ENCODE measurements around the gene PPIB. TPM values are rescaled to one million over a fixed set of nuclear protein-coding genes. Genes with fewer than 3 reads are reported as not detected.

PPIB gene
- total RNA-seq, 1 donor from 2014 or later = 1,074 TPM

DNA sequence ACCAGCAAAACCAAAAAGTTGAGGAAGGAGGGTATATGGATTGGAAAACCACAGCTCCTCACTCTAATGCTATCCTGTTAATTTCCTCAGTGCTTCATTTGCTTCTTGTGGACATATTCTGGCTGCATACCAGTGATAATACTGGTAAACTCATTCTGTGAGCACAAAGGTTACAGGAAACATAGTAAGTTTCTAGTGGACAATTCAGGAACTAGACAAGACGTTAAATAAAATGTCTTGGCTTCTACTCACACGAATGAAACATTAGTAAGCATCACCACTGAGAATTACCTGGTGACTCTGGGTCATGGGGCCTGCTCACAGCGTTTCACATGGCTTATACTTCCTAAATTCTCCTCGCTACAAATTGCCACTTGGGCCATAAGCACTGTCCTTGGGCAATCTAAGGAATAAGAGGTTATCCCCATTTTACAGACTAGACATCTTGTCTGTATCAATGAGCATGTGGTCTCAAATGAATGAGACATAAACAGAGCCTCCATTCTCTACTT, 20.1 kb upstream of the PPIB start:
- H3K27me3 ChIP-seq (ENCODE audit: control insufficient read depth, insufficient read depth, low read length) = no peaks in the 10 kb centered on the region
- H3K36me3 ChIP-seq (ENCODE audit: control insufficient read depth, insufficient read depth, low read length) = peaks cover 11% of the 10 kb centered on the region
- DNase-seq (ENCODE audit: low read depth) = no peak
- H3K4me3 ChIP-seq (ENCODE audit: low read depth, low read length) = no peak overlapping the region
- FAIRE-seq = no peak
- TF ChIP-seq, protein P1, sequence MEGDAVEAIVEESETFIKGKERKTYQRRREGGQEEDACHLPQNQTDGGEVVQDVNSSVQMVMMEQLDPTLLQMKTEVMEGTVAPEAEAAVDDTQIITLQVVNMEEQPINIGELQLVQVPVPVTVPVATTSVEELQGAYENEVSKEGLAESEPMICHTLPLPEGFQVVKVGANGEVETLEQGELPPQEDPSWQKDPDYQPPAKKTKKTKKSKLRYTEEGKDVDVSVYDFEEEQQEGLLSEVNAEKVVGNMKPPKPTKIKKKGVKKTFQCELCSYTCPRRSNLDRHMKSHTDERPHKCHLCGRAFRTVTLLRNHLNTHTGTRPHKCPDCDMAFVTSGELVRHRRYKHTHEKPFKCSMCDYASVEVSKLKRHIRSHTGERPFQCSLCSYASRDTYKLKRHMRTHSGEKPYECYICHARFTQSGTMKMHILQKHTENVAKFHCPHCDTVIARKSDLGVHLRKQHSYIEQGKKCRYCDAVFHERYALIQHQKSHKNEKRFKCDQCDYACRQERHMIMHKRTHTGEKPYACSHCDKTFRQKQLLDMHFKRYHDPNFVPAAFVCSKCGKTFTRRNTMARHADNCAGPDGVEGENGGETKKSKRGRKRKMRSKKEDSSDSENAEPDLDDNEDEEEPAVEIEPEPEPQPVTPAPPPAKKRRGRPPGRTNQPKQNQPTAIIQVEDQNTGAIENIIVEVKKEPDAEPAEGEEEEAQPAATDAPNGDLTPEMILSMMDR (IDR thresholded peaks at IDR 0.05; ENCODE audit: insufficient read depth, low read length, severe bottlenecking) = no peak

DNA sequence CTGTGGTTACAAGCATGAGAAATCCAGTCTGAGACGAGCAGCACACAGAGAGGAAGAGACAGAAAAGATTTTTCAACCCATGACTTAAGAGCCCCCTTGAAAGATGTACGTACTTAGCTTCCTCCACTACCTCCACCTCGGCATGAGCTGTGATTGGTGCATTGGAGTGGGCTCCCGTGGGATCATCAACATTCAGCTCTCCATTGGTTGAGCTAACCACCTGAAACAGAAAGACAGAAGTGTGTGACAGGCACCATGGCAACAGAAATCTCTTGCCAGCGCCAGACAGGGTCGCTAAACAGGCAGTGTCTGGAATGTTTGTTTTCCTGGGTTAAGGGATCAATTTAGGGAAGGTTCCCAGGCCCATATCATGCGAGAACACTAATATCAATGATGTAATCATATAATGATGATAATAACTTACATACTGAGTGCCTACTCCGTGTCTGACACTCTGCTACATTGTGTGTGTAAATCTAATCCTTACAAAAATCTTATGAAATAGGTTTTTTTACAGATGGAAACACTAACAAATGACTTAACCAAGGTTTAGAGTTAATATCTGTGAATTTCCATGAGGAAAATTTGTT, 17.5 kb upstream of the PPIB start:
- FAIRE-seq (no peak), DNase-seq (ENCODE audit: low read depth) (no peak)
- no peaks in the 10 kb centered on the region for H3K27me3 ChIP-seq (ENCODE audit: control insufficient read depth, insufficient read depth, low read length)
- H3K36me3 ChIP-seq (ENCODE audit: control insufficient read depth, insufficient read depth, low read length) = peaks cover 13% of the 10 kb centered on the region
- no peak overlapping the region for H3K4me3 ChIP-seq (ENCODE audit: low read depth, low read length)
- TF ChIP-seq, protein P1 (IDR thresholded peaks at IDR 0.05; ENCODE audit: insufficient read depth, low read length, severe bottlenecking) = no peak

DNA sequence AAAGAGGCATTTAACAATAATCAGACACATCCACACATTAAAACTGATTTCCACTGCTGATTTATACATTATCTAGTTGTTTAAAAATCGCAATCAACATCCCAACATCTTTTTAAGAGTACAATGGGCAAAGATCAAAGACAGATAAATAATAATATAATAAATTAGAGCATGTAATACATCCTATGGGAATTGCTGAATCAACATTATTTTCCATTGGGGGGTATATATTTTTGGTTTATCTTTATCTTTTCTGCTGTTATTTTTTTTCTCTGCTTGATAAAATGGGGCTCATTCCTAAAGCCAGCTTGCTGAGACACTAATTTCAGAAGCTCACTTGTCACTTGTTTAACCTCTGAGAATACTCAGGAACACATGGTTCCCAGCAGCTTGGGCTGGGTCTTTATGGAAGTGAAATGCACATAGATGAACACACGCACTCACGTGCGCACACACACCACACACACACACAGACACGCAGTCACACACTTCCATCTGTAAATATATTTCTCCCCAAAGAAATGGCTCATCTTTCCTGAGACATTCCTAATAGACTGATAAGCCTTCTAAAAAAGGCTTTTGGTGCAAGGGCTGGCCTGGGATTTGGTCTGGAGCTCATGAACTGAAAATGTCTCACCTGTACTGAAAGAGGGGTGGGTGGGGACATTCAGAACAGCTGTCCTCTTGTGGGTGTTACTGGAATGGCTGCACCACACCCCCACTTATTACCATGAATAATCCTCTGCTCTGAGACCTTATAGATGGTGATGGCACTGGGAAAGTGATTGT, 3.5 kb upstream of the PPIB start:
- no peaks in the 10 kb centered on the region for H3K27me3 ChIP-seq (ENCODE audit: control insufficient read depth, insufficient read depth, low read length)
- TF ChIP-seq, protein P1 (IDR thresholded peaks at IDR 0.05; ENCODE audit: insufficient read depth, low read length, severe bottlenecking) = no peak
- H3K4me3 ChIP-seq (ENCODE audit: low read depth, low read length) = no peak overlapping the region
- DNase-seq (ENCODE audit: low read depth) (no peak), FAIRE-seq (no peak)
- peaks cover 4% of the 10 kb centered on the region for H3K36me3 ChIP-seq (ENCODE audit: control insufficient read depth, insufficient read depth, low read length)

DNA sequence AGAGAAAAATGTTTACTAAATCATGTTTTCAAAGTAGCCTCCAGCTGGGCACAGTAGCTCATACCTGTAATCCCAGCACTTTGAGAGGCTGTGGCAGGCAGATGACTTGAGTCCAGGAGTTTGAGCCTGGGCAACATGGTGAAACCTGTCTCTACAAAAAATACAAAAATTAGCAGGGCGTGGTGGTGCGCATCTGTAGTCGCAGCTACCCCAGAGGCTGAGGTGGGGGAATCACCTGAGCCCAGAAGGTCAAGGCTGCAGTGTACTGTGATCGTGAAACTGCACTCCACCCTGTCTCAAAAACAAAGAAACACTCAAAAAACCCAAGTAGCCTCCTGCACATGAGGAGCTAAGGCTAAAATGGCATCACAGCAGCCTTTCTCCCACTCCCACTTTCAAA, 1.6 kb upstream of the PPIB start:
- TF ChIP-seq, protein P1 (IDR thresholded peaks at IDR 0.05; ENCODE audit: insufficient read depth, low read length, severe bottlenecking) = no peak
- no peak for DNase-seq (ENCODE audit: low read depth)
- no peak overlapping the region for H3K4me3 ChIP-seq (ENCODE audit: low read depth, low read length)
- H3K27me3 ChIP-seq (ENCODE audit: control insufficient read depth, insufficient read depth, low read length) = no peaks in the 10 kb centered on the region
- H3K36me3 ChIP-seq (ENCODE audit: control insufficient read depth, insufficient read depth, low read length) = peaks cover 13% of the 10 kb centered on the region
- no peak for FAIRE-seq

DNA sequence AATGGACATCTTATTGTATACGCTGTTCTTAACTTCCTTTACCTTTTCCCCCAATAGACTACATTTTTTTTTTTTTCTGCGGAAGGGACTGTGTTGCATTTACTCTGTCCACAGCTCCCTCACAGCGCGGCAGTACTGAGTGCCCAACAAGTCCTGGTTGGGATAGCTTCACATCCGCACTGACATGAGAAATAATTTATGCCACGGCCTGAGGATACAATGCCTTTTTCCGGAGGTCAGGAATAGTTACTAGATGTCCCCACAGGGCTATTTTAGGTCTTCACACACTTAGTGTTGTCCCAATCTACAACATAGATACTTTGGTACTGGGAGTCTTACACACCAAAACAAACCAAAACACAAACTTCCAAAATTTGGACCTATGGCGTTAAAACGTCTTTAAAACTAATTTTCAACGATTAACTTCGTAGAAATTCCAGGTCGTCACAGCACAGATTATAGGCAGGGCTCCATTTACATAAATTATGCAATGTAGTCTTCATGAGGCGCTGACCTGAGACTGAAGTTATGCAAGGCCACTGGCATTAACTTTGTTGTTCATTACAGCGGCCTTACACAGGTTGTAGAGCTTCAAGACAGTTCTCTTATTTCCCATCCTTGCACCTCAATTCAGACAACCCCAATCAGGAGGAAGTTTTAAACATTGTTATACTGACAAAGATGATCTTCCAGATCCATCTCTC, 989 bp upstream of the PPIB start:
- TF ChIP-seq, protein P1 (IDR thresholded peaks at IDR 0.05; ENCODE audit: insufficient read depth, low read length, severe bottlenecking) = no peak
- DNase-seq (ENCODE audit: low read depth) (peak; percentile 41), FAIRE-seq (no peak)
- peaks cover 17% of the 10 kb centered on the region for H3K36me3 ChIP-seq (ENCODE audit: control insufficient read depth, insufficient read depth, low read length)
- peak overlapping the region; percentile 26 for H3K4me3 ChIP-seq (ENCODE audit: low read depth, low read length)
- H3K27me3 ChIP-seq (ENCODE audit: control insufficient read depth, insufficient read depth, low read length) = no peaks in the 10 kb centered on the region

Measured in bronchial epithelial cell (primary cell).